ENCODE results near the gene MEIOSIN.
"Not testable (repeated sequence)": the region's sequence is repeated elsewhere in the genome, so short reads cannot be mapped to it uniquely, and the experiment has no call there.

Gene MEIOSIN

DNA sequence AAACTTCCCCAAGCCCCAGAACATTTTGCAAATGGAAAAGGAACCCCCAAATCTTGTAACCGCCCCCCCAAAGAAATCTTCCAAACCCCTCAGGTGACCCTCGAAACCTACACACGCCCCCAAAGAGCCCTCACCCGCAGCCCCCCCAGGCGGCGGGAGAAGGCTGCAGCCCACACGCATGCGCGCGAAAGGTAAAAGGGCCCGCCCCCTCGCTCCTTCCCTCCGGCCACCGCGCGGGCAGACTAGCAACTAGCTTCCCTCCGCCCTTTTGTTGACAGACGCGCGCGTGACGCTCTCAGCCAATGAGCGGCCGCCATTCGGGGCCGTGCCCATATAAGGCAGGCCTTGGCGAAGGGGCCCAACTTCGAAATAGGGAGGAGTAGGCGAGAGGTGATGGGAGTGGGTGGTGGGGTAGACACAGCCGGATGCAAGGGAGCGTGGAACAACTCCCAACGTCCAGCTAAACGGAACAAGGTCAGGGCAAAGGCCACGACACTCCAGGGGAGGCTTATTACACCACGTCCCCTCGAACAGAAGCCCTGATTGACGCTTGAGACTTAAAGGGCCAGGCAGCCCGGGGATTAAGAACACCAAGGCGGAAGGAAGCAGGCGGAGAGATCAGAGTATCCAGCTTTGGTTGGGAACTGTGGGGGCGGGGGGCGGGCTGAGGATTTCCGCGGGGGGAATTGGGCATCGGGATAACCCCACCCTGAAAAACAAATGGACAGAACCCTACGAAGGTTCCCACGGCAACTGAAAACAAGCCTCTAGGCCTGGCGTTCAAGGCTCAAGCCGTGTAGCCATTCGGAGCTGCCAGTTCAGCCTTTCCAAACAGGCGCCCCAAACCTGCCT, 15.9 kb upstream of the MEIOSIN start:
- peak; percentile 92 to 100 (median 99) for DNase-seq

DNA sequence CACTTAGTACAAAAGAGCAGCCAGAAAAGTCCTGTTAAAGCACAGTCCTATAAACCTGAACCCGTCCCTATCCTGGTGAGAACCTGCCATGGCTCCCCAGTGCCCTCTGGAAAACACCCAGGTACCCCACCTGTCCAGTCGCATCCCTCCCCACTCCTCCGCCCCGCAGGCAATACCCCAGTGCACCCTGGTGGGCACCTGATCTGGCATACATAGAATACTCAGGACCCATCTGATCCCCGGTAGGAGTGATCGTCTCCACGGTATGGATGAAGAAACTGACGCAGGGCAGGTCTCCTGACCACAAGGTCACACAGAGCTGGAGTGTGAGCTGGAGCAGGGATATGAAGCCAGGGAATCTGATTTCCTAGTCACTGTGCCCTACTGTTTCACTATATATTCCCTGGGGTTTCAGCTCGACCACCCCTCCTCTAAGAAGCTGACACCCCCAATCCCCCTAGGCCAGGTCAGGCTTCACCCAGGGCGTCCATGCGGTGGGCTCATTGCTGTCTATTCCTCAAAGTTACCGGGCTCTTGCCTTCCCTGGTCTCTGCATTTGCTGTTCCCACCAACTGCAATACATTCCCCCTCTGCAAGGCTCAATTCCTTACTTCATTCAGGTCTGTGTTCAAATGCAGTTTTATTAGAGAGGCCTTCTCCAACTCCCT, 15.1 kb upstream of the MEIOSIN start:
- peak in 1 of 58 donors; percentile 55 for DNase-seq

DNA sequence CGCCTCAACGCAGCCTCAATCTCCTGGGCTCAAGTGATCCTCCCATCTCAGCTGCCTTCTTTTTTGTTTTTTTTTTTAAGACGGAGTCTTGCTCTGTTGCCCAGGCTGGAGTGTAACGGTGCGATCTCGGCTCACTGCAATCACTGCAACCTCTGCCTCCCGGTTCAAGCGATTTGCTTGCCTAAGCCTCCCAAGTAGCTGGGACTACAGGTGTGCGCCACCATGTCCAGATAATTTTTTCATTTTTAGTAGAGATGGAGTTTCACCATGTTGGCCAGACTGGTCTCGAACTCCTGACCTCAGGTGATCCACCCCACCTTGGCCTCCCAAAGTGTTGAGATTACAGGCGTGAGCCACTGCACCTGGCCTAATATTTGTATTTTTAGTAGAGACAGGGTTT, 13.2 kb upstream of the MEIOSIN start:
- not testable (repeated sequence) for DNase-seq

DNA sequence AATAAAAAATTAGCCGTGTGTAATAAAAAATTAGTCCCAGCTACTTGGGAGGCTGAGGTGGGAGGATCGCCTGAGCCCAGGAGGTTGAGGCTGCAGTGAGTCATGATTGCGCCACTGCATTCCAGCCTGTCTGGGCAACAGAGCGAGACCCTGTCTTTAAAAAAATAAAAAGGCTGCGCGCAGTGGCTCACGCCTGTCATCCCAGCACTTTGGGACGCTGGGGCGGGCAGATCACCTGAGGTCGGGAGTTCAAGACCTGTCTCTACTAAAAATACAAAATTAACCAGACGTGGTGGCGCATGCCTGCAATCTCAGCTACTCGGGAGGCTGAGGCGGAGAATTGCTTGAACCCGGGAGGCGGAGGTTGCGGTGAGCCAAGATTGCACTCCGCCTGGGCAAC, 4.6 kb upstream of the MEIOSIN start:
- DNase-seq, result not testable (repeated sequence)

DNA sequence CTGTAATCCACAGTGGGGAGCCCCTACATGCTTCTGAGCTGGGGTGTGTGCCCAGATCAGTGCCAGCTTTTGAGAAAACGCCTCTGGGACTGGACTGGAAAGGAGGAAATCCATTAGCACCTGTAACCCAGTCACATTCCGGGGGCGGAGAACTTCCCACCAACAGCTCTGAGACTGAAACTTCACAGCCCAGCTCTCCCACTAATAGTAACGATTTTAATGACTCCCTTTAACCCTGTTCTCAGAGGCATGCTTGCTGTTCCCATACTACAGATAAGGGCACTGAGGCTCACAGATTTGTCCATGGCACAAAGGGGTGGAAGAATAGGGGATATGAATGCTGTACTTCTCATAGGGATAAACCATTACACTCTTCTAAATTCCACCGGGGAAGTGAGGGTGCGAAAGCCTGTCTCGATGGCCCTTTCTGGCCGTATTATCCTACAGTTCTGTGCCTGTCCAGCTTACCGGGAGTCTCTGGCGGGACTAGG, 3.4 kb upstream of the MEIOSIN start:
- no peak for DNase-seq

DNA sequence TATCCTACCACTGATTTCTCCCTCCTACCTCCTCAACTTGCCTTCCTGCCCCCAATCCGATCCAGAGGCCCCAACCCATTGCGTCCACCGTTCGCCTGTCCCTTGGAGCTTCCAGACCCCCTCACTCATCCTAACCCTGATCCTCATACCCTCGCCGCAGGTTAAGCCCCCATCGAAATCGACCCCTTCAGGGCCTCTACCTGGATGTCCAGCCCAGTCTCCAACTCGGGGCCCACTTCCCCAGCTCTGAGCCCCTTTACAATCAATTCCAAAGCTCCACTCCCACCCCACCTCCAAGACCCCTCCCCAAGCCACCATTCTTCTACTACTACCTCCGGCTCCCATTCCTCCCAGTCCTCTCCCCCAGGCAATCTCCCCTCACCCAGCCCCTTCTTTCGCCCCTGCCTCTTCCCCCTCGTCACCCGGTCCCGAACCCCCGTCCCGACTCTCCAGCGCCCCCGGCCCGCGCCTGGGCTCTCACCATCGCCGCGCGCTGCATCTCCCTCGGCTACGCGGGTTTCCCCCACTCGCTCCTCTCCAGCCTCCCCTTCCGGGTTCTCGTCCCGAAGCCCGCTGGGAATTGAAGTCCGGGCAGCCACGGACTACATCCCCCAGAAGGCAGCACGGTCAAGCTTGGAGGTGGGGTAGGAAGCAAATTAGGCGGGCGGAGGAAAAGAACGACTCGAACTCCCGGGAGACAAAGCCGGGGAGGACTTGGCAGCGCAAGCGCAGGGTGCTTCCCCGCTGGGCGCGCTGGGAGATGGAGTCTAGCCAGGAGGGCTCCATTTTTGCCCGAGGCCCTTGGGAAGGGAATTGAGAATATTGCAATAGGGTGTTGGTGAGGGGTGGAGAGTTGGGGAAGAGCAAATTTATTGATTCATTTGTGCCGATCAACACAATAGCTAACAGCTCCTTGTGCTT, 2.6 kb upstream of the MEIOSIN start, which contains the start of gene FBXO46:
TSS of gene FBXO46 (minus strand) at position 529 of the 921 bp plus-strand sequence. CDS start 17,401 bp downstream, outside the sequence.
- peak; percentile 81 to 99 (median 97) for DNase-seq

DNA sequence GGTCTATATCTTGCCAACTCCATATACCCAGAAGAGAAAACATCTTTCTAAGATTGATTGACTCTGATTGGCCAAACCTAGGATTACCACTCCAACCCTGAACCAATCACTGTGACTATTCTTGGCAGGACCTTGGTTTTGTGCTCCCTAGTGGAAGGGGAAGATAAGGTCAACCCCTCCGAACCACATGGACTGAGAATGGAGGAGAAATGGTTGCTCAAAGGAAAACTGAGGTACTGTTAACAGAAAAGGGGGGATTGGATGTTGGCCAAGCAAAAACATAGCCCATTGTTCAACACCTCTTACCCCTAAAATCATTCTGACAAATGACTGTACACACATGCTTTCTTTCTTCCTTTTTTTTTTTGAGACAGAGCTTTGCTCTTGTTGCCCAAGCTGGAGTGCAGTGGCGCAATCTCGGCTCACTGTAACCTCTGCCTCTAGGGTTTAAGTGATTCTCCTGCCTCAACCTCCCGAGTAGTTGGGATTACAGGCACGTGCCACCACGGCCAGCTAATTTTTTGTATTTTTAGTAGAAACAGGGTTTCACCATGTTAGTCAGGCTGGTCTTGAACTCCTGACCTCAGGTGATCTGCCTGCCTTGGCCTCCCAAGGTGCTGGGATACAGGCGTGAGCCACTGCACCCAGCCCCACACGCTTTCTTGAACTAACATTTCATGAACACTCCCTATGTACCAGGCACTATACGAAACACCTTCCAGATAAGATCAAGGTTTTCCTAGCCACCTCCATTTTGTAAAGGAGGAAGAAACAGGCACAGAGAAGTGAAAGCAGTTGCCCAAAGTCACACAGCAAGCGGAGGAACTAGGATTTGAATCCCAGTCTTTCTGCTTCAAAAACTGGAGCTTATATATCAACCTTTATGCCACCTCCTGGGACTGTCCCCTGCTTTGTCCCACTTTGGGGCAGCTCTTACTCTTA, 6.5 kb downstream of the MEIOSIN start:
- no peak for DNase-seq

DNA sequence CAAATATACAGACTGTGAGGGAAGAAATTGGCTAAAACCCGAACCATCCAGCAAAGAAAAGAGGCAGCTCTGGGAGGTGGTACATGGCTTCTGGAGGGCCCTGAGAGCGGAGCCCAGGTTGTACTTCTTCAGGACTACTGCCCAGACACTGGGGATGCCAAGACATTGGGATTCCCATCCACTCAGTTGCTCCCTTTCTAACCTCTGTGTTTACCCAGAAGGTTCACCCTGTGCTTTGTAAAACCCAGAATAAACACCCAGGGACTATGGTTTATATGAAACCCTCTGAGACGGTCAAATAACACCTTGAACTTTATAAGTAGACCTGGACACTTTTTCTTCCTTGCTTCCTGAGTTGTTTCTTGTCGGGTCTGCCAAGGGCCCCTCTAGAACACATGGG, 9.7 kb downstream of the MEIOSIN start:
- no peak for DNase-seq

DNA sequence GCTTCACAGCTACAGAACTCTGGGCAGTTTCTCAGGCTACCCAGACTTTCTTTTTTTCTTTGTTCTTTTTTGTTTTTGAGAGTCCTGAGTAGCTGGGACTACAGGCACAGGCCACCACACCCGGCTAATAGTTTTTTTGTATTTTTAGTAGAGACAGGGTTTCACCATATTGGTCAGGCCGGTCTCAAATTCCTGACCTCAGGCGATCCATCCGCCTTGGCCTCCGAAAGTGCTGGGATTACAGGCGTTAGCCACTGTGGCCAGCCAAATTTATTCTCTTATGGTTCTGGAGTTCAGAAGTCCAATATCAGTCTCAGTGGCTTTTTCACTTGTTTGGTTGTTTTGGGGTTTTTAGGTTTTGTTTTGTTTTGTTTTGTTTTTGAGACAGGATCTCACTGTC, 12.4 kb downstream of the MEIOSIN start:
- no peak for DNase-seq

DNA sequence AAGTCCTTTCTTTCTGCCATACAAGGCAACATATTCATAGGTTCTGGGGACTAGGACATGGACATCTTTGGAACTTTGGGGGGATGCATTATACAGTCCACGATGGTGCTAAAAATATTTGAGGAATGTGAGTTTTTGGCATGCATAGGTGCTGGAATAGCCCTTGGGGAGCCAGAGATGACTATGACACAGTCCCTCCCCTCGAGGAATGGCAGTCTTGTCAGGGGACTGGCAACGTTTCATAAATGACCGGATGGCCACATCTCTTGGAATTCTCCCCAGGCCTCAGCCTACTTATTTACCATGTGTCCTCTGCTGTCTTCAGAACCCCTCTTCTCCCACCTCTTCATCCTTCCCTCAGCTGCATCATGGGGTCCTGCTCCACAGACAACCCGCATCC, 13.6 kb downstream of the MEIOSIN start:
- DNase-seq, result no peak

DNA sequence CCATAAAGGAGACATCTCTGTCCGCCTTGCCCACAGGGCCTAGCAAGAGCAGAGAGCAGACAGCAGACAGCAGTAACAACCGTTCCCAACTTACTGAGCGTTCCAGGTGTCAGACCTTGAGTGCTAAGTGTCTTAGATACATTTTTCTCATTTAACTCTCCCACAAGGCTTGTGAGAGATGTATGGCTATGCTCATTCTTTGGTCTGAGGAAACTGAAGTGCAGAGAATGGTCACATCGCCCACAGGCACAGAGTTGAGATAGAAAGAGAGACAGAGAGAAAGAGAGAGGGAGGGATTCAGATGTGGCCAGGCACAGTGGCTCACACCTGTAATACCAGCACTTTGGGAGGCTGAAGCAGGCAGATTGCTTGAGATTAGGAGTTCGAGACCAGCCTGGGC, 14.3 kb downstream of the MEIOSIN start:
- DNase-seq, result no peak

DNA sequence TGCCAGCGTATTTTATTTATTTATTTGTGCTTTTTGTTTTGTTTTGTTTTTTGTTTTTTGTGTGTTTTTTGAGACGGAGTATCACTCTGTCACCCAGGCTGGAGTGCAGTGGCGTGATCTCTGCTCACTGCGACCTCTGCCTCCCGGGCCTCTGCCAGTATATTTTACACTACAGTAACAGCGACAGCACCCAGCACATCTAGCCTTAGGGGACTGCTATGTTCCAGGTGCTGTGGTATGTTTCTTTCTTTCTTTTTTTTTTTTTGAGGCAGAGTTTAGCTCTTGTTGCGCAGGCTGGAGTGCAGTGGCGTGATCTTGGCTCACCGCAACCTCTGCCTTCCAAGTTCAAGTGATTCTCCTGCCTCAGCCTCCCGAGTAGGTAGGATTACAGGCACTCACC, 18.2 kb downstream of the MEIOSIN start:
- not testable (repeated sequence) for DNase-seq

DNA sequence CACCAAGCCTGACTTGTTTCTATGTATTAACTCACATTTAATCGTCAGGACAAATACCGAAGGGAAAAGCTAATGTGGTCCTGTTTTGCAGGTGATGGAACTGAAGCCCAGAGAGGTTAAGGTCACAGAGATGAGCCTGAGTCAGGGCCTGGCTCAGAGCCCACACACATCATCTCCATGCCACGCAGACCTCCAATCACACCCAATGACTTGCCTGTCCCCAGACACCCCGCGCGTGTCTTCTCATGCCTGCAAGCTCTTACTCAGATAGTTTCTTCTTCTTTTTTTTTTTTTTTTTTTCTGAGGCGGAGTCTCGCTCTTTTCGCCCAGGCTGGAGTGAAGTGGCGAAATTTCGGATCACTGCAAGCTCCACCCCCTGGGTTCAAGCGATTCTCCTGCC, 19.4 kb downstream of the MEIOSIN start:
- no peak for DNase-seq

DNA sequence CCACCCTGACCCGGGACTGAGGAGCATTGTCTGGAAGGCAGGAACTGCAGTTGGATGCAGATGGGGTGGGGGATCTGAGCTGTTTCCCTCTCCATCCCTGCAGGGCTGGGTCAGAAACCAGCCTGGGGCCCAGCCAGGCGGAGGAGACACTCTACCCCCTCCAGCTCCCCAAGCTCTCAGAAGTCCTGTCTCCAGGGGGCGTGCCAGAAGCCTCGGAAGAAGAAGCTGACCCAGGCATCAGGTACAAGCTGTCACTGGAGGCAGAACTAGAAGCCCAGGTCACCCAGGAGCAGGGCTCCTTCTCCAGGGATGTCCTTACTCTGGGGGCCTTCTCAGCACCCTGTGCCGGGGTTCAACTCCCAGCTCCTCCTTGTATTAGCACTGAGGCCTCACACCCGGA, 20.3 kb downstream of the MEIOSIN start:
- DNase-seq, result no peak

DNA sequence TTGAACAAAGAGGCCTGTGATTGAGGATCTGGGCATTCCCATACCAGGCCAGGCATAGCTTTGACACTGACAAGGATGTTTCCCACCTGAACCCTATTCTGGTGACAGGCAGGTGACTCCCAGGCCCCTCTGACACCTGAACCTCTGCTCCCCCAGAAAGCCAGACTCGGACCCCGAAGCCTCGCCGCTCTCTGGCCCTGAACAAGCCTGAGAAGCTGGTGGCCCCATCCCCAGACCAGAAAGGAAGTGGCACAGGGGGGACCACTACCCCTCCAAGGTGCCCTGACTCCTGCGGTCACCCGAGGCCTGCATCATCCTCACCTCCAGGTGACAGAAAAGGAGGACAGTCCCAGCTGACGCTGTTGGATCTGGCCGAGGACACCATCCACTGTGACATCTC, 21.1 kb downstream of the MEIOSIN start:
- DNase-seq, result no peak

DNA sequence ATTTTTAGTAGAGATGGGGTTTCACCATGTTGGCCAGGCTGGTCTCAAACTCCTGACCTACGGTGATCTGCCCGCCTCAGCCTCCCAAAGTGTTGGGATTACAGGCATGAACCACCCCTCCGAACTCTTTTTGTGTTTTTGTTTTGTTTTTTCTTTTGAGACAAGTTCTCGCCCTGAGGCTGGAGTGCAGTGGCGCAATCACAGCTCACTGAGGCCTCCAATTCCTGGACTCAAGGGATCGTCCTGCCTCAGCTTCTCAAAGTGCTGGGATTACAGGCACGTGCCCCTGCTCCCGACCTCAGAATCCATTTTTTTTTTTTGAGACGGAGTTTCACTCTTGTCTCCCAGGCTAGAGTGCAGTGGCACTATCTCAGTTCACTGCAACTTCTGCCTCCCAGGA, 24.5 kb downstream of the MEIOSIN start:
- DNase-seq, result no peak

DNA sequence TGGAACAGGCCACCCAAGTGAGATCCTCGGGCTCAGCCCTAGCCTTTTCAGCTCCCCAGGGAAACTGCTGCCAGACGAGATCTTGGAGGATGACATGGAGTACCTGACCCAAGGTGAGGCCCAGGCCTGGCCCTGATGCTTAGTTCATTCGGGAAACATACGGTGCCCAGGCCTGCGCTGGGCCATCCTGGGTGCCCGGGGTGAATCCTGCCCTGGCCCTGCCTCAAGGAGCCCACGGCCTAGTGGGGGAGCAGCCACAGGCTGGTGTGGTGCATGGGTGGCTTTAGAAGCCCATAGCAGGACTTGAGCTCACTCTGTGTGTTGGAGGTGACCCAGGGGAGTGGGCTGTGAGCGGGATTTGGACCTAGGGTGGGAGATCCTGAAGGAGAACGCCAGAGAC, 25.7 kb downstream of the MEIOSIN start:
- no peak for DNase-seq

DNA sequence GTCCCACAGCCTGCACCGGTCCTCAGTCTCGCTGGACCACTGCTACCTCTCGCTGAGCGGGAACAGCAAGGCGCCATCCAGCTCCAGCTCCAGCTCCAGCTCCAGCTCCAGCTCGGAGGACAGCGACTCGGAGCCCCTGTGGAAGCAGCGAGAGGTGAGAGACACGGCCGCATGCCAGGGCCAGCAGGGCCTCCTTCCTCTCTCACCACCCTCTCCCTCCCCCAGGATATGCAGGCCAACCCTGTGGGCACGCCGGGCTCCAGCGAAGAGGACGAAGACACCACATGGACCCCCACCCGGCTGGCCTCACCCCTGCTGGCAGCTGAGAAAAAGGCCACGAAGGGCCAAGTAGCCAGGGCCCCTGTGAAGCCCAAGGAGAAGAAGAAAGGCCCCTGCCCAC, 28.5 kb downstream of the MEIOSIN start:
- no peak for DNase-seq

DNA sequence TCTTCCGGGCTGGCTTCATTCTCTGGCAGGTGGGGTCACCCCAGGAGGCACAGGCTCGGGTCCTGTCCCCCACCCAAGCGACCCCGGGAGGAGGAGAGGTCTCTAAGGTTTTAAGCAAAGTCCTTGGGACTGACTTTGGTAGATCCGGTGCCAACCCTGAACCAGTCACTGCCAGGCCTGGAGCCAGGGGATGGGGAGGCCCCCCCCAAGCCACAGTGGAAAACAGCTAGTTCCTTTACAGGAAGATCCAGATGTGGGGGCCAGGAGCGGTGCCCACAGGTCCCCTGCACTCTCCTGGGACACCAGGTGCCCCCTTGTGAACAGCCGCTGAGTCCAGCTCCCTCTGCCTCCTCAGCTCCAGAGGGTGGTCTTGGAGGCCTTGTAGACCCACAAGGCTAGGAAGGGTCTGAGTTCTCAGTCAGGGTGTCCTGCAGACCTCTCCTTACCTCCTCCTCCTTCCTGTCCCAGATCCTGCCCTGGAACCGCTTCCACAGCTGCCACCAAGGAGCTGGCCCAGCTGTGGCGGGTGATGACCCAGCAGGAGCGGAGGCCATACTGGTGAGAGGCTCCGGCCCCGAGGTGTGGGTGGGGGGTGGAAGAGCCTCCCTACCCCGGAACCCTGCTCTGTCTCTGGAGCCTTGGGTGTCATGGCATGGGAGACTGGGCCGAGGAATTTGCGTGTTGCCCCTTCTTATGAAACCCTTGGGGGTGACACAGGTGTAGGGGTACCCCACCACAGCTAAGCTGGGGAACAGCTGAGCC, 29.8 kb downstream of the MEIOSIN start:
- DNase-seq, result no peak

Data from anterior cingulate cortex (tissue), 58 donors.